Measurements from ENCODE around the gene TIMM13. TPM values are rescaled to one million over a fixed set of nuclear protein-coding genes. Genes with fewer than 3 reads are reported as not detected.

TIMM13 gene
- total and polyA plus RNA-seq, 9 of the 15 experiments (the other 6 are each of a cell fraction or from before 2014, with no cell fraction given), result 17.6 to 215 (median 71.8) TPM

DNA sequence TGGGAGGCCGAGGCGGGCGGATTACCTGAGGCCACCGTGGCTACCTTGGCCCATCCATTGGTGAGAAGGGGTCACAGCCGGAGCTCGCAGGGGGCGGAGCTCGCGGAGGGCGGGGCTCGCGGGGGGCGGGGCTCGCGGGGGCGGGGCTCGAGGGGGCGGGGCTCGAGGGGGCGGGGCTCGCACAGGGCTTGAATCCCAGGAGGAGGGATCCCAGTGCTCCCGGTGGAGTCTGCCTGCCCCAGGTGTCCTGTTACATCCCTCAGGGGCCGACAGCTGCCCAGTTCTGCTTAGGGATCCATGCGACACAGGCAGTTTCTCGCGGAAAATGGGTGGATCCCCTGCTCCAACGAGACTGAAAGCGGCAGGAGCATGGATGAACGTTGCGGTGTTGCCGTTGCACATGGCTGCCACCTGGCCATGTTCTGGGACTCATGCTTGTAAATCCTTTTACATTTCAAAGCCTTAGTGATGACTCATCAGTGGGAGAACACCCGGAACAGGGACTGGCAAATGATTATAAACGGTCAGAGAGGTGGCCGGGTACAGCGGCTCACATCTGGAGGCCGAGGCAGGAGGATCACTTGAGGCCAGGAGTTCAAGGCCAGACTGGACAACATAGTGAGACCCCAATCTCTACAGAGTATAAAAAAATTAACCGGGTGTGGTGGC is 42.2 kb downstream of the TIMM13 start (continued):
- TF ChIP-seq ZNF644 (tag; IDR thresholded peaks at IDR 0.05; ENCODE audit: low read depth) (0 out of 2 replicates have a peak, but pooled peaks have one; percentile 48), NR2C1 (IDR thresholded peaks at IDR 0.05) (no peak), NR2C1 (tag; IDR thresholded peaks at IDR 0.05) (0 out of 2 replicates have a peak, but pooled peaks have one; percentile 23), MTA3 (IDR thresholded peaks at IDR 0.05; ENCODE audit: borderline replicate concordance) (peak; percentile 83; the same call in 1 of the 2 replicates), FOSL1 (tag; conservative IDR thresholded peaks at IDR 0.05) (peak; percentile 95), TBP (optimal IDR thresholded peaks at IDR 0.05; ENCODE audit: low read depth, low read length) (no peak), MAFG (tag; conservative IDR thresholded peaks at IDR 0.05) (peak; percentile 51; the same call in 1 of the 2 replicates), ZKSCAN3 (CRISPR knock-in tag; IDR thresholded peaks at IDR 0.05) (no peak), ZNF184 (CRISPR knock-in tag; IDR thresholded peaks at IDR 0.05) (no peak), BRF1 (IDR thresholded peaks at IDR 0.05; ENCODE audit: borderline replicate concordance, extremely low read depth, insufficient read length) (no peak), HLTF (IDR thresholded peaks at IDR 0.05) (no peak), CC2D1A (IDR thresholded peaks at IDR 0.05) (peak; percentile 81), CBFA2T3 (IDR thresholded peaks at IDR 0.05) (peak; percentile 61), ZNF408 (CRISPR knock-in tag; IDR thresholded peaks at IDR 0.05; ENCODE audit: low read depth) (no peak), CXXC5 (CRISPR knock-in tag; IDR thresholded peaks at IDR 0.05) (peak; percentile 57), BCOR (IDR thresholded peaks at IDR 0.05) (peak; percentile 99)
- TF ChIP-seq, protein P1, sequence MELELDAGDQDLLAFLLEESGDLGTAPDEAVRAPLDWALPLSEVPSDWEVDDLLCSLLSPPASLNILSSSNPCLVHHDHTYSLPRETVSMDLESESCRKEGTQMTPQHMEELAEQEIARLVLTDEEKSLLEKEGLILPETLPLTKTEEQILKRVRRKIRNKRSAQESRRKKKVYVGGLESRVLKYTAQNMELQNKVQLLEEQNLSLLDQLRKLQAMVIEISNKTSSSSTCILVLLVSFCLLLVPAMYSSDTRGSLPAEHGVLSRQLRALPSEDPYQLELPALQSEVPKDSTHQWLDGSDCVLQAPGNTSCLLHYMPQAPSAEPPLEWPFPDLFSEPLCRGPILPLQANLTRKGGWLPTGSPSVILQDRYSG (tag; conservative IDR thresholded peaks at IDR 0.05; ENCODE audit: low read depth), result 0 out of 2 replicates have a peak, but pooled peaks have one; percentile 63
- TF ChIP-seq, protein P2, sequence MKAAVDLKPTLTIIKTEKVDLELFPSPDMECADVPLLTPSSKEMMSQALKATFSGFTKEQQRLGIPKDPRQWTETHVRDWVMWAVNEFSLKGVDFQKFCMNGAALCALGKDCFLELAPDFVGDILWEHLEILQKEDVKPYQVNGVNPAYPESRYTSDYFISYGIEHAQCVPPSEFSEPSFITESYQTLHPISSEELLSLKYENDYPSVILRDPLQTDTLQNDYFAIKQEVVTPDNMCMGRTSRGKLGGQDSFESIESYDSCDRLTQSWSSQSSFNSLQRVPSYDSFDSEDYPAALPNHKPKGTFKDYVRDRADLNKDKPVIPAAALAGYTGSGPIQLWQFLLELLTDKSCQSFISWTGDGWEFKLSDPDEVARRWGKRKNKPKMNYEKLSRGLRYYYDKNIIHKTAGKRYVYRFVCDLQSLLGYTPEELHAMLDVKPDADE (conservative IDR thresholded peaks at IDR 0.05; ENCODE audit: control insufficient read depth, low read depth, low read length), result 0 out of 2 replicates have a peak, but pooled peaks have one; percentile 55
- TF ChIP-seq, protein P3, sequence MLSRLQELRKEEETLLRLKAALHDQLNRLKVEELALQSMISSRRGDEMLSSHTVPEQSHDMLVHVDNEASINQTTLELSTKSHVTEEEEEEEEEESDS (CRISPR knock-in tag; IDR thresholded peaks at IDR 0.05), result no peak
- TF ChIP-seq, protein P4, sequence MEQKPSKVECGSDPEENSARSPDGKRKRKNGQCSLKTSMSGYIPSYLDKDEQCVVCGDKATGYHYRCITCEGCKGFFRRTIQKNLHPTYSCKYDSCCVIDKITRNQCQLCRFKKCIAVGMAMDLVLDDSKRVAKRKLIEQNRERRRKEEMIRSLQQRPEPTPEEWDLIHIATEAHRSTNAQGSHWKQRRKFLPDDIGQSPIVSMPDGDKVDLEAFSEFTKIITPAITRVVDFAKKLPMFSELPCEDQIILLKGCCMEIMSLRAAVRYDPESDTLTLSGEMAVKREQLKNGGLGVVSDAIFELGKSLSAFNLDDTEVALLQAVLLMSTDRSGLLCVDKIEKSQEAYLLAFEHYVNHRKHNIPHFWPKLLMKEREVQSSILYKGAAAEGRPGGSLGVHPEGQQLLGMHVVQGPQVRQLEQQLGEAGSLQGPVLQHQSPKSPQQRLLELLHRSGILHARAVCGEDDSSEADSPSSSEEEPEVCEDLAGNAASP (IDR thresholded peaks at IDR 0.05), result no peak
- TF ChIP-seq, protein P5, sequence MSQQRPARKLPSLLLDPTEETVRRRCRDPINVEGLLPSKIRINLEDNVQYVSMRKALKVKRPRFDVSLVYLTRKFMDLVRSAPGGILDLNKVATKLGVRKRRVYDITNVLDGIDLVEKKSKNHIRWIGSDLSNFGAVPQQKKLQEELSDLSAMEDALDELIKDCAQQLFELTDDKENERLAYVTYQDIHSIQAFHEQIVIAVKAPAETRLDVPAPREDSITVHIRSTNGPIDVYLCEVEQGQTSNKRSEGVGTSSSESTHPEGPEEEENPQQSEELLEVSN (IDR thresholded peaks at IDR 0.05; ENCODE audit: borderline replicate concordance in 1 of 2, extremely low read depth in 1 of 2, insufficient read depth in 1 of 2, insufficient read length in 1 of 2, low read depth in 1 of 2, low read length in 1 of 2, poor library complexity in 1 of 2, severe bottlenecking in 1 of 2), result peak; percentile 49 to 83
- TF ChIP-seq, protein P6, sequence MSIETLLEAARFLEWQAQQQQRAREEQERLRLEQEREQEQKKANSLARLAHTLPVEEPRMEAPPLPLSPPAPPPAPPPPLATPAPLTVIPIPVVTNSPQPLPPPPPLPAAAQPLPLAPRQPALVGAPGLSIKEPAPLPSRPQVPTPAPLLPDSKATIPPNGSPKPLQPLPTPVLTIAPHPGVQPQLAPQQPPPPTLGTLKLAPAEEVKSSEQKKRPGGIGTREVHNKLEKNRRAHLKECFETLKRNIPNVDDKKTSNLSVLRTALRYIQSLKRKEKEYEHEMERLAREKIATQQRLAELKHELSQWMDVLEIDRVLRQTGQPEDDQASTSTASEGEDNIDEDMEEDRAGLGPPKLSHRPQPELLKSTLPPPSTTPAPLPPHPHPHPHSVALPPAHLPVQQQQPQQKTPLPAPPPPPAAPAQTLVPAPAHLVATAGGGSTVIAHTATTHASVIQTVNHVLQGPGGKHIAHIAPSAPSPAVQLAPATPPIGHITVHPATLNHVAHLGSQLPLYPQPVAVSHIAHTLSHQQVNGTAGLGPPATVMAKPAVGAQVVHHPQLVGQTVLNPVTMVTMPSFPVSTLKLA (conservative IDR thresholded peaks at IDR 0.05), result peak; percentile 90 to 96

Data from K562 (cell line).